ACC112 (cell line): ENCODE measurements around the gene FOCAD.

Experiments
- H2AFZ ChIP-seq: fragments of 200-600 bp; sonication (generic); one replicate; pipeline ENCODE4 v1.6.0; 2017; ENCODE audit warnings: antibody characterized with exemption, low read length; ENCODE audit not compliant: unreplicated experiment
- H3K27ac ChIP-seq: fragments of 200-600 bp; sonication (generic); 2 replicates; pipeline ENCODE4 v1.5.1; 2014; ENCODE audit warnings: low read depth, mild to moderate bottlenecking, antibody characterized with exemption, low read length, moderate library complexity
- H3K27me3 ChIP-seq: fragments of 200-600 bp; sonication (generic); 2 replicates; pipeline ENCODE4 v1.6.1; 2014; ENCODE audit warnings: mild to moderate bottlenecking, antibody characterized with exemption, low read length, moderate library complexity, mixed read lengths; ENCODE audit not compliant: insufficient read depth
- H3K36me3 ChIP-seq: fragments of 200-600 bp; sonication (generic); 2 replicates; pipeline ENCODE4 v1.6.1; 2016; ENCODE audit warnings: mild to moderate bottlenecking, antibody characterized with exemption, low read length, moderate library complexity, mixed read lengths; ENCODE audit not compliant: insufficient read depth
- H3K4me1 ChIP-seq: fragments of 200-600 bp; sonication (generic); one replicate; pipeline ENCODE4 v1.6.1; 2016; ENCODE audit warnings: low read length, mixed read lengths; ENCODE audit not compliant: insufficient read depth, unreplicated experiment, control insufficient read depth
- H3K4me3 ChIP-seq: fragments of 200-600 bp; sonication (generic); 2 replicates; pipeline ENCODE4 v1.5.1; 2014; ENCODE audit warnings: mild to moderate bottlenecking, low read depth, low read length
- H3K79me2 ChIP-seq: fragments of 200-600 bp; sonication (generic); one replicate; pipeline ENCODE4 v1.6.0; 2016; ENCODE audit warnings: low read length; ENCODE audit not compliant: control insufficient read depth, unreplicated experiment, insufficient read depth

Gene FOCAD

DNA sequence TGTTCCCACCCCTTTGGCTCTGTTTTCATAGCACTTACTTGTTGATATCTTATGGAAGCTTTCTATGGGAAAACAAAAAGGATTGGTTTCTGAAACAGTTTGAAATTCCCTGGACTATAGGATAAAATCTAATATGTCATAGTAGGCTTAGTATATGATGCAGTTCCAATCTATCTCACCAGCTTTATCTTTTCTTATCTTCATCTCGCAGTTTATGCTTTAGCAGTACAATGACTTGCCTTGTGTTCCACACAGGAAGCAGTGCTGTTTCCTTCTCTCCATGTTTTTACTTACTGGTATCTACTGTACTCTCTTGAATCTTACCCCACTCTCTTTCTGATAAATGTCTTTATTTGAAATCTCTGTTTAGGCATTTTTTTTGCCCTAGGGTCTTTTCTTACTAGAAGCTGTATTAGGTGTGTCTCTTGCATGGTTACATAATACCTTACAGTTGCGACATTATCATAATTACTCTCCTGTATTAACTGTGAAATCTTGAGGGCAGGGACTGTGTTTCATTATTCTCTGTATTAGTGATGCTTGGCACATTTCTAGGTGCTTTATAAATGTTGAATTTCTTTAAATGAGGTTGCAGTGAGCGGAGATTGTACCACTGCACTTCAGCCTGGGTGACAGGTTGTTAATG is 76.3 kb downstream of the FOCAD start:
- no peaks in the 10 kb centered on the region for H3K27me3 ChIP-seq

DNA sequence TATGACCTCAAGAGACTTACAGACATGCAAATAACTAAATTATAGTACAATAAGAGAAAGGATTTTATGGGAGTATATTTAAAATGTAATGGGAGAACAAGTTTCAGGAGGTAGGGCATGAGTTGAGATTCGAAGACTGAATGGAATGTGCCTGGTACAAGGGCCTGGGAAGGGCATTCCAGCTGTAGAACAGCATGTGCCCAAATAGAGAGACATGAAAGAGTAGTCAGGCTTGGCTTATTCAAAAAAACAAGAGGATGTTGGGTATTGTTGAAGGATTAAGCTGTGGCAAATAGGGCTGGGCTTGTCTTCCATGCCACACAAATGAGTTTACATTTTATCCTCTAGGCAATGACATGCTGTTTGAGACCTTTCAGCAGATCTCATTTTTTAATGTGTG is 86.9 kb downstream of the FOCAD start:
- Histone ChIP-seq H3K27ac (no peak overlapping the region), H3K4me1 (no peaks in the 10 kb centered on the region), H3K79me2 (no peaks in the 10 kb centered on the region), H2AFZ (no peak overlapping the region), H3K36me3 (peaks cover 22% of the 10 kb centered on the region), H3K4me3 (no peak overlapping the region), H3K27me3 (no peaks in the 10 kb centered on the region)

More for the DNA sequence above, 76.3 kb downstream of the FOCAD start:
- Histone ChIP-seq H2AFZ (no peak overlapping the region), H3K4me3 (no peak overlapping the region), H3K4me1 (no peaks in the 10 kb centered on the region), H3K79me2 (no peaks in the 10 kb centered on the region), H3K36me3 (no peaks in the 10 kb centered on the region), H3K27ac (no peak overlapping the region)

DNA sequence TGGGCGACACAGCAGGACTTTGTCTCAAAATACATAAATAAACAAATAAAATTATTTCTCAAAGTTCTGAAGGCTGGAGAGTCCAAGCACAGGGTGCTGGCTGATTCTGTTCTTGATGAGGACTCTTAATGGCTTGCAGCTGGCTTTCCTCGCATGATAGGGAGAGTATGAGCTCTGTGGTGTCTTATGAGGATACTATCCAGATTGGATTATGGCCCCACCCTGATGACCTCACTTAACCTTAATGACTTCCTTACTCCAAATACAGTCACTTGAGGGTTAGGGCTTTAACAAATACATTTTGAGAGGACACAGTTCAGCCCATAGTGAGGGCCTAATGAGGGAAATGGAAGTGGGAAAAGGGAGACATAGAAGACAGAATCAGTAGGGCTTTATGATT is 87.7 kb downstream of the FOCAD start:
- Histone ChIP-seq H3K4me3 (no peak overlapping the region), H3K4me1 (no peaks in the 10 kb centered on the region), H2AFZ (no peak overlapping the region), H3K27me3 (no peaks in the 10 kb centered on the region), H3K79me2 (no peaks in the 10 kb centered on the region), H3K27ac (no peak overlapping the region), H3K36me3 (peaks cover 19% of the 10 kb centered on the region)

DNA sequence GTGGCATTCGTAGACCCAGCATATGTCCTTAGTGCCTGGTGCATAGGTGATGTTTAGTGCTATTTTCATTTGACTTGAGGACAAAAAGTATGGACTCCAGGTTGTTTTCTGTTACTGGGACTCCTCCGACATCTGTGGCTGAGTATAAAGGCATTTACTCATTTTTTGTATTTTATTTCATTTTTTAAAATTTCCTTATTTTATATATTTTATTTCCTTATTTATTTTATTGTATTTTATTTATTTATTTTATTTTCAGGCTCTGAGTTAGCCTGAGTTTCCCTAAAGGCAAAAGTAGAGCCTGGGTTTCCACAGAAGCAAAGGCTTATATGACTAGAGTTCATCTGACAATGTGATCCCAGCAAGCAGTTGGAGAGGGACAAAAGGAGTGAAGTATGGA is 91.6 kb downstream of the FOCAD start:
- Histone ChIP-seq H3K79me2 (no peaks in the 10 kb centered on the region), H3K27me3 (no peaks in the 10 kb centered on the region), H3K4me3 (no peak overlapping the region), H2AFZ (no peak overlapping the region), H3K4me1 (no peaks in the 10 kb centered on the region), H3K36me3 (peaks cover 5% of the 10 kb centered on the region), H3K27ac (no peak overlapping the region)

DNA sequence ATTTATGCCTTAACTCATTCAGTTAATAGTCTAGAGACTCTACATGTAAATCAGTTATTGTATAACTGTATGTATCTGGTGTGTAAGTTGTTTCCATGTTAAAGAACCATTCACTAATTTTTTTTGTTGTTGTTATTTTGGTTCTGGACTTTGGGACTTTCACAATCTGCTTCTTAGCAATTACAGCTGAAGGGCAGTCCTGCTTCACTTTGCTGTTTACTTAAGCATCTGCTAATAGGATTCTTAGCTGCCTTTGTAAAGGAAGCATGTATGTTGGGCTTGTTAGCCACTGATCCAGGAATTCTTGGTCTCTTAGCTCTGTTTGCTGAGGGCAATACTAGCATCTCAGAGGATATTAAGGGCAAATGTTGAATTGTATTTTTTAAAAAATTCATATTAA is 97.0 kb downstream of the FOCAD start:
- H3K4me1 ChIP-seq = no peaks in the 10 kb centered on the region
- H3K79me2 ChIP-seq = no peaks in the 10 kb centered on the region
- H3K36me3 ChIP-seq = no peaks in the 10 kb centered on the region
- no peaks in the 10 kb centered on the region for H3K27me3 ChIP-seq
- H3K4me3 ChIP-seq = no peak overlapping the region
- H2AFZ ChIP-seq = no peak overlapping the region
- H3K27ac ChIP-seq = no peak overlapping the region

DNA sequence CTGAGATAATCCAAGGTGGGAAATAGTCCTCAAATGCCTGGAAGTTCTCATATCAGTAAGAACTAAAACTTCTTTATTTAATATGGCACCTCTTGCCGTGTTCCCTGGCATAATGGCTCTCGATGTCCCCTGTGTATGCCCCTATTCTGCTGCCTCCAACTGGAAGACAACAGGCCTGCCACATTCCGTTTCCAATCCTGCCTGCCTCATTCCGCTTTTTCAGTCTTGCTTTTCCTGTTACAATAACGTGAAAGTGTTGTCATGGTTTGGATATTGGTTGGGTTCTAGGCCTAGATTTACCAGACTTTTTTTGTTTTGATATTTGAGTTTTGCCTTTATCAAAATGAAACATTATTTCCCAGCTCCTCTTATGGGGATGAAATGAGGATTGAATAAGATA is 98.2 kb downstream of the FOCAD start:
- Histone ChIP-seq H2AFZ (no peak overlapping the region), H3K27ac (no peak overlapping the region), H3K36me3 (no peaks in the 10 kb centered on the region), H3K27me3 (no peaks in the 10 kb centered on the region), H3K4me3 (no peak overlapping the region), H3K79me2 (no peaks in the 10 kb centered on the region), H3K4me1 (no peaks in the 10 kb centered on the region)

DNA sequence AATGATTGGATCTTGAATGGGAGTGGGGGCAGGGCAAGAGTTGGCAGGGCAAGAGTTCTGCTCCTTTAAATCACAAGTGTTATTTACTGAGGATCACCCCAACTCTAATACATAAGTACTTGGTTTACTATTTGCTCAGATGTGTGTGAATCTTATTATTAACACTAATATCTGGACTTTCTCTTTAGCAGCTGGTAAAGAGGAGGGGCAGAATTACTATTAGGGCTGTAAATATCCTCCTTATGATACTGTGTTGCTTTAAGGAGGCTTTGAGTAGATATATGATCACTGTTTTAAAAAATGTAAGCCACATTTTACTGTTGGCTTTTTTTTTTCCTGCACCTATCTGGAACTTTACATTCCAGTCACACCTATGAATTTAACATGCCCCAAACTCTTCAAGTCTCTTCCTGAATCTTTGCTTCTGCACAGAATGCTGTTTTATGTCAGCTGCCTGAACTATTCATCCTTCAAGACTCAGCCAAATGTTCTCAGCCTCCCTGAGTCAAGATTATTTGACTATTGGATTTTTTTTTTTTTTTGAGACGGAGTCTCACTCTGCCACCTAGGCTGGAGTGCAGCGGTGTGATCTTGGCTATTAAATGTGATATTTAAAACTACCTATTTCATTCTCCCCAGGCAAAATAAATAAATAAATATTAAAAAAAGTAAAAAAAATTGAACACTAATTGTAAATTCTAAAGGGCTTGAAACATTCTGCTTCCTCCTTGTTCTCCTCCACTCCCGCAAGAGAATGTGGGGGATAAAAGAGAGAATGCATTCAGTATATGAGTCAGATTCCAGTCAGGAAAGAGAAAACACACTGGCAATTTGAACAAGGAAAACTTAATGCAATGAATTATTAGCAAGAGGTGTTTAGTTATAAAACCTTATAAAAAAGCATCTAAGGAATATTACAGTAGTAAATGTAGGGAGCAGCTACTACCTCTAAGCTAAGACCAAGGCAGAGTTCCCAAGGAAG is 99.3 kb downstream of the FOCAD start:
- no peak overlapping the region for H3K27ac ChIP-seq
- H2AFZ ChIP-seq = no peak overlapping the region
- H3K4me1 ChIP-seq = no peaks in the 10 kb centered on the region
- no peaks in the 10 kb centered on the region for H3K79me2 ChIP-seq
- H3K27me3 ChIP-seq = no peaks in the 10 kb centered on the region
- no peaks in the 10 kb centered on the region for H3K36me3 ChIP-seq
- H3K4me3 ChIP-seq = no peak overlapping the region

DNA sequence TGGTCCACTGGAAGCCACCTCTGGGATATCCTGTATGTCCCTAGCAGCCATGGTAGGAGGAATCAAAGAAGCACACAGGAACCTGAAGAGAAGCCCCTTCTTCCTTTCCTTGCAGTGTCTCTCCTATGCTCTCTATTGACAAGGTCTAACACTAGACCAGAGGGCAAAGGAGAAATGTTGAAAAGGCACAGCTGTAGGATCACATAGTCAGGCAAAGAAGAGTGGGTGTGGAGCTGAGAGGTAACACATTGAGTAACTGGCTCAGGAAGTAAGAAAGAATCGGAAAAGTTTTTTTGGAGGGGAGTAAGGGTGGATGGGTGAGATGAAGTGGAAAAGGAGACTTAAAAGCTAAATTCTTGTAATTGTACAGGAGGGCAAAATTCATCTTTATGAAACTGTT is 100.1 kb downstream of the FOCAD start:
- no peaks in the 10 kb centered on the region for H3K36me3 ChIP-seq
- H2AFZ ChIP-seq = no peak overlapping the region
- H3K27ac ChIP-seq = no peak overlapping the region
- no peak overlapping the region for H3K4me3 ChIP-seq
- no peaks in the 10 kb centered on the region for H3K27me3 ChIP-seq
- no peaks in the 10 kb centered on the region for H3K4me1 ChIP-seq
- H3K79me2 ChIP-seq = no peaks in the 10 kb centered on the region

DNA sequence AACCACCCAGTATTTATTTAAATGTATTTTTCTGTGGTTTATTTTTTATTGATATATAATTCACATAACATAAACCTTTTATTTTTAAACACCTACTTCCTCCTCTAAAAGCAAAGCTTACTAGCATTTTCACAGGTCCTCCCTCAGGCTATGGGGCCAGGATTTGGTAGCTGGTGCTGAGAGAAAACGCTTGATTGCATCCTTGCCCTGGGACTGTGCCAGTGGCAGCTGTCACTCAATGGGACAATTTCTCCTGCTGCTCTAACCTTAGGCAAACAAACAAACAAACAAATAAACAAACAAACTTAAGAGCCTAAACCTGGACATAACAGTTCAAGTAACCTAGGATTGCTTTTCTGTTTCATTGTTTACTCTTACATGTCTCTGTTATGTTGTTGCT is 102.7 kb downstream of the FOCAD start:
- Histone ChIP-seq H3K4me1 (no peaks in the 10 kb centered on the region), H3K79me2 (no peaks in the 10 kb centered on the region), H3K27ac (no peak overlapping the region)

DNA sequence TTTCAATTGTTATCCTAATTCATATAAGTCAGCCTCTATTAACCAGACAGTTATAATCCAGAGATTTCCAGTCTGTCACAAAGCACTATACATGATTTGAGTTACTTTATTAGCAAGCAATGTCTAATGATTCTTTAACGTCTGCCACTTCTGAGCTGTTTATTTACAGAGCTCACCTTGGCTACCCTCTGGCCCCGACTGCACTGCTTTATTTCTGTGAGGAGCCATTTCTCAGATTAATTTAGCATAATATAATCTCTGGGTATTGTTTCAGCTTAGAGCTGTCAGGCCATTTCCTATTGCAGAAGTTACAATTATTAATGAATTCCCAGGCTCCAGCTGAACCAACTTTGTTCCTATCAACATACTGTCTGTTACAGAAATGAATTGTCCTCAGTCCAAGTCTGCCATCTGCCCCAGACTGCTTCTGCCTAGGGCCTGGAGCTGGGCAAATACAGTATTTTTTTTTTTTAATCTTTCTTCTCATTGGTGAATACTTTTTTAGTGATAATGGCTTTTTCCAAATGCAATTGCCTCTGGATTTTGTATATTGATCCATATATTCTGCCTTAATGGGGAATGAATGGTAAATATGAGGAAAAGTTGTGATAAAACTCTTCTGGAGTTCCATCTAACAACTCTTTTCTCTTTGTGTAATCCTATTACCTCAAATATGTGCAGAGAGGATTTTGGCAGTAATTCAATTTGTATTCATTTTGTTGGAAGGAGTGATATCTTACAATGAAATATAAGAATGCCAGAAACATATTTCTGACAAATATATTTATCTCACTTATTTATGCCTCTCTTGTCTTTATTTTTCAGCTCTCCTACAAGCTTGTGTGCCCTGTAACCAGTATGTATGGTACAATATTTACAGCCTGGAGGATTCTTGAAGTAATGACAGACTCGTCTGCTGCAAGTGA is 104.7 kb downstream of the FOCAD start:
- Histone ChIP-seq H3K4me1 (no peaks in the 10 kb centered on the region), H3K36me3 (peaks cover 9% of the 10 kb centered on the region; the same call in 1 of the 2 replicates), H3K27ac (no peak overlapping the region), H2AFZ (no peak overlapping the region), H3K79me2 (no peaks in the 10 kb centered on the region), H3K4me3 (no peak overlapping the region), H3K27me3 (no peaks in the 10 kb centered on the region)

More for the DNA sequence above, 102.7 kb downstream of the FOCAD start:
- no peak overlapping the region for H3K4me3 ChIP-seq
- no peak overlapping the region for H2AFZ ChIP-seq
- H3K36me3 ChIP-seq = peaks cover 9% of the 10 kb centered on the region; the same call in 1 of the 2 replicates
- H3K27me3 ChIP-seq = no peaks in the 10 kb centered on the region
